HG02970 (cell line): Measurements from ENCODE around the gene RGS11.
"Not testable (repeated sequence)": the region's sequence is repeated elsewhere in the genome, so short reads cannot be mapped to it uniquely, and the experiment has no call there.

Experiments
- ATAC-seq: cut with Tn5 transposase; IDR thresholded peaks from one replicate; pipeline ENCODE4 v1.9.1; 2021; ENCODE audit warnings: mild to moderate bottlenecking, moderate library complexity, moderate number of reproducible peaks; ENCODE audit not compliant: unreplicated experiment, low FRiP score

Gene RGS11

DNA sequence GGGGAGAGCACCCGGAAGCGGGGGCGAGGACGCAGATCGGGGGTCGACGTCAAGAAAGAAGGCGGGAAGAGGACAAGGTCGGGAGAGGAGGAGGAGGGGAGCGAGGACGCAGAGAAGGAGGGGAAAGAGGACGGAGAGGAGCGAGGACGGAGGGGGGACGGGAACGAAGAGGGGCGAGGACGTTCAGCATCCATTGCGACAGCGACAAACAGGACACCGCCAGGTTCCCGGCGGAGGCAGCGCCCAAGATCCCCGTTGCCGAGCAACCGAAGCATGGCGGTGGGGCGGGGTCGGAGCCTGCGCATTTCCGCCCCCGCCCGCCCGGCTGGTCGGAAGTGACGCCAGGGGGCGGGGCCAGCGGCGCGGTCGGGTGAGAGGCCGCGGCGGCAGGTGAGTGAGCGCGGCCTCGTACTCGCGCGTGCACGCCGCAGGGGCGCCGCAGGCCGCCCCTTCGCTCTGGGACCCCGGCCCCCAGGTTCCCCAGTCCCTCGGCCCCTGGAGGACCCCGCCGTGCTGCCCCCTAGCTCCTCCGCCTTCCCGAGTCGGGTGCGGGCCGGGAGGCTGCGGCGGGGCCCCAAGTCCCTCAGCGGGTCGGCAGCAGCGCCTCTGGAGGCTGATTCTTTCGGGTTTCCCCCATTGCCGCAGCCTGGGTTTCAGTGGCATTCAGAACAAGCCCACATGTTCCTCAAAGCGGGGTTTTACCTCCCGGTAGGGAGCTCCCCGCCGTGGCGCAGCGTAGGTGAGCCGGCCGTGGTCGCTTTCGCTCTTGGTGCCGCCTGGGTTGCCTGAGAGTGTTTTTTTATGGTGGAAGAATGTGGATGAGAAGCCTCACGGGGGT is 41.1 kb downstream of the RGS11 start, which contains the start of gene FAM234A:
Gene FAM234A, plus strand, starts transcription at position 354 of the 838 bp plus-strand sequence. CDS start 19,593 bp downstream, outside the sequence.
- ATAC-seq: peak; percentile 89

DNA sequence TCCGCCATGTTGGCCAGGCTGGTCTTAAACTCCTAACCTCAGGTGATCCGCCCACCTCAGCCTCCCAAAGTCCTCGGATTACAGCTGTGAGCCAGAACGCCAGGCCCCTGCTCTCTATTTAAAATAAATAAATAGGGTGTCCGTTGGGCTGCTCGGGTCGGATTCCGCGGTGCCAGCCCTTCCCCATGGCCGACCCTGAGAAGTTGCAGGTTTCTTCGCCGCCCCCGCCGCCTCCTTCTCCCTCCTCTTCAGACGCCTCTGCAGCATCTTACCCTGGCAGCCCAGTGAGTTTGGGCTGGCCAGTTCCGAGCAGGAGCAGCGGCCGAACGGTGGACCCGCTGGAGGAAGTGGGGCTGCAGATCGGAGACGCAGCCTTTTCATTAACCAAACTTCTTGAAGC is 44.8 kb downstream of the RGS11 start:
- no peak for ATAC-seq

DNA sequence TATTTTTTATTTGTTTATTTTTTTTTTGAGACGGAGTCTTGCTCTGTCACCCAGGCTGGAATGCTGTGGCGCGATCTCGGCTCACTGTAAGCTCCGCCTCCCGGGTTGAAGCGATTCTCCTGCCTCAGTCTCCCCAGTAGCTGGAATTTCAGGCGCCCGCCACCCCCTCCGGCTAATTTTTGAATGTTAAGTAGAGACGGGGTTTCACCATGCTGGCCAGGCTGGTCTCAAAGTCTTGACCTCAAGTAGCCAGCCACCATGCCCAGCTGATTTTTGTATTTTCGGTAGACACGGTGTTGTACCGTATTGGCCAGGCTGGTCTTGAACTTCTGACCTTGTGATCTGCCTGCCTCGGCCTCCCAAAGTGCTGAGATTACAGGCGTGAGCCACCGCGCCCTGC is 45.4 kb downstream of the RGS11 start:
- not testable (repeated sequence) for ATAC-seq

DNA sequence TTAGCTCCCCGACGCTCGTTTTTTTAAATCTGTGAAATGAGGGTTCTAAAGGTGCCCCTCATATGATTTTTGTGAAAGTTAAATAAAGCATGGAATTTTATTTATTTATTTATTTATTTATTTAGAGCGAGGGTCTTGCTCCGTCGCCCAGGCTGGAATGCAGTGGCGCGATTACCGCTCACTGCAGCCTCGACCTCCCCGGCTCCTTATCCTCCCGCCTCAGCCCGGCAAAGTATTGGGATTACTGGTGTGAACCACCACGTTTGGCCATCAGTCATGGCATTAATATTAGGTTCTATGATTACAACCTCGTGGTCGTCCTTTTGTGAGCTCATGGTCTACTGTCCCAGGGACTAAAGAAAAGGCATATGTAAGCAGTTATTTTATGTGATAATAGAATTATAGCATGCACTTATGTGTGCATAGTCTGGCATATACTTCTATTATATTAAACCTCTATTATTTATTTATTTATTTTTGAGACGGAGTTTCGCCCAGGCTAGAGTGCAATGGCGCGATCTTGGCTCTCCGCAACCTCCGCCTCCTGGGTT is 45.9 kb downstream of the RGS11 start:
- no peak for ATAC-seq

DNA sequence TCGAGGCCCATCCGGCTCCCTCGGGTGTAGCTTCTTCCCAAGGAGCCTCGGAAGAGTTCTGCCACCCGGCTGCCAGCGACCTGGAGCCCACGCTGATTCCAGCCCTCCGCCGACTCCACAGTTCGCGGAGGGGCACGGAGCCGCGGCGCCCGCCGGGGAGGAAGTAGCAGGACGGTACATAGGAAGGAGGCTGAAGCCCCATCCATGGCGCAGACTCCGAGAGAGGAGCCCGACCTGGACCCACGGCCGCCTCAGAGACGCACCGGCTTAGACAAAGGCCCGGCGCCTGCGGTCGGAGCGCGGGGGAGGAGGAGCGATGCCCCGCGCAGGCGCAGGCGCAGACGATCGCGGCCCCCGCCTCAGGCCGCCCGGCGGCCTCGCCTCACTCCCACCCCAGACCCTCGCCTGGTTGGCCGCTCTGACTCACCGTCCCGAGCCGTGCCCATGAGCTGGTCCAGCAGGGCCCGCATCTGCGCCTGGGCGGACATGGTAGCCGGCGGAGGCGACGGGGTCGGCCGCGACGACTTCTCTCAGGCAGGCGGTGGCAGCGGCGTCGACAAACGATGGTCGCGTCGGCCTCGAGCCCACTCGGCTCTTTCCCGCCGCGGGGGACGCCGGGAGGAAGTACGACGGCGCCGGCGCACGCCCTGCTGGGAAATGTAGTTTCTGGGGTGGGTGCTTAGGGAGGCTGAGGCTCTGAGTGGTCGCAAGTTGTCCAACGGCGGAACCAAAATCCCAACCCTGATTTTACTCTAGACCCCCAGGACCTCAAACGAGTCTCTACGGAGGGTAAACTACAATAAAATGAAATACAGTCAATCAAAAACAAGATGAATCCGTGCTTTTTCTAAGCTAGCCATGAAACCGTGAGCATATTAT is 46.7 kb downstream of the RGS11 start, which contains the start of gene LUC7L:
Gene LUC7L, minus strand, starts transcription at position 598 of the 879 bp plus-strand sequence. Its CDS starts 110 bp downstream, at position 488.
- ATAC-seq: peak; percentile 90

DNA sequence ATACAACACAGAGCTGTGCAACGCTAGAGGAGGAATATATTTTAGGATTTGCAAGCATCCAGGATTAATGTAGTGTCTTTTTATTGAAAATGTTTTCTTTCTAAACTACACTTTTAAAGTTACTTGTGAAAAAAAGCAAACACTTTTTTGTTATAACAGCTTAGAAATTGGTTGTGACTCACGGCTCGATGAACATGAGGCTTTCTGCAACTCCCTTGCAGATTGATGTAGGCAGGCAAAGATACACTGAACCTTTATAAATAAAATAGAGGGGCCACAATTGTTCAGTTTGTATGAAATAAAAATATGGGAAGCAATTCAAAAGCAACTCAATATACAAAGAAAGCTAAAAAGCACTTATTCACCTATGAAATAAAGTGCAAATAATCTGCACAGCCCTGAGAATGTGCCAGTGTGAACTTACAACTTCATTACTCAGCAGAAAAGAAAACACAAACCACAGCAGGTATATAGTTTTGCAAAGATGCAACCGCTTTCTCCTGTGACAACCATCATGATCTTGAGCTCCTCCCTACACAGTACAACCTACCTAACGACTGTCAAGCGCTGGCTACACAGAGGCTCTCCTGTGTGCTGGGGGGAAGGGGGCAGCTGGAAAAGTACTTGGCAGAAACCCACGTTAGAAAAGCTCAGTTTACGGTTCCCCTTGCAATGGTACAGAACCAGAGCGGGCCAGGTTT is 47.4 kb downstream of the RGS11 start:
- peak; percentile 4 for ATAC-seq

DNA sequence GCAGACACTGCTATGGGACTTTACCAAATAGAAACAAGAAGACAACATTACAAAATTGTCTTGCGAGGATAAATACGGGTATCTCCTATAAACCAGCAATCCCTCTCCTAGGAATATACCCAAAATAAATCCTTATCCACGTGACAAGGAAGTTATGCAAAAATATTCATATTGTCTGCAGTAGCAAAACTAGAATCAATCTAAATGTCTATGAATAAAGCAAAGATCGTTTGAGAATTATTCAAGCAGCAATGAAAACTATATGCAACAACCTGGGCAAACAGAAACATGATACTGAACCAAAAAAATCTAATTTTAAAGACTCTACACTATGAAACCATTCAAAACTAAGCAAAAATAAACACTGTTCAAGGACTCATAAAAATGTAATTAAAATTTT is 55.7 kb downstream of the RGS11 start:
- ATAC-seq: no peak
